ENCODE data around the gene TPD52L1.

GRCh38 chr6:125206389-125206788 is 52.8 kb downstream of the TPD52L1 start:
- TF ChIP-seq, protein P1, sequence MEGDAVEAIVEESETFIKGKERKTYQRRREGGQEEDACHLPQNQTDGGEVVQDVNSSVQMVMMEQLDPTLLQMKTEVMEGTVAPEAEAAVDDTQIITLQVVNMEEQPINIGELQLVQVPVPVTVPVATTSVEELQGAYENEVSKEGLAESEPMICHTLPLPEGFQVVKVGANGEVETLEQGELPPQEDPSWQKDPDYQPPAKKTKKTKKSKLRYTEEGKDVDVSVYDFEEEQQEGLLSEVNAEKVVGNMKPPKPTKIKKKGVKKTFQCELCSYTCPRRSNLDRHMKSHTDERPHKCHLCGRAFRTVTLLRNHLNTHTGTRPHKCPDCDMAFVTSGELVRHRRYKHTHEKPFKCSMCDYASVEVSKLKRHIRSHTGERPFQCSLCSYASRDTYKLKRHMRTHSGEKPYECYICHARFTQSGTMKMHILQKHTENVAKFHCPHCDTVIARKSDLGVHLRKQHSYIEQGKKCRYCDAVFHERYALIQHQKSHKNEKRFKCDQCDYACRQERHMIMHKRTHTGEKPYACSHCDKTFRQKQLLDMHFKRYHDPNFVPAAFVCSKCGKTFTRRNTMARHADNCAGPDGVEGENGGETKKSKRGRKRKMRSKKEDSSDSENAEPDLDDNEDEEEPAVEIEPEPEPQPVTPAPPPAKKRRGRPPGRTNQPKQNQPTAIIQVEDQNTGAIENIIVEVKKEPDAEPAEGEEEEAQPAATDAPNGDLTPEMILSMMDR (IDR thresholded peaks at IDR 0.05; ENCODE audit: extremely low read depth in 1 of 2, insufficient read depth in 1 of 2, low read depth in 1 of 2, low read length in 2 of 2) = no peak
- TF ChIP-seq MAX (IDR thresholded peaks at IDR 0.05; ENCODE audit: insufficient read depth, insufficient read length) (no peak), FOS (IDR thresholded peaks at IDR 0.05; ENCODE audit: borderline replicate concordance, insufficient read depth, low read length) (no peak), POLR2AphosphoS5 (IDR thresholded peaks at IDR 0.05; ENCODE audit: insufficient read depth, low read depth, low read length) (no peak), MYC (IDR thresholded peaks at IDR 0.05; ENCODE audit: low read depth, low read length) (no peak), GATA2 (IDR thresholded peaks at IDR 0.05; ENCODE audit: insufficient read depth, insufficient read length, low read depth, low read length) (no peak), EZH2 (IDR thresholded peaks at IDR 0.05; ENCODE audit: borderline replicate concordance, low read depth, low read length, severe bottlenecking) (no peak), POLR2A (IDR thresholded peaks at IDR 0.05; ENCODE audit: low read depth, low read length) (no peak)

All from endothelial cell of umbilical vein (primary cell).